HCT116 (cell line): ENCODE data around the gene RUNX1. TPM values are rescaled to one million over a fixed set of nuclear protein-coding genes. Genes with fewer than 3 reads are reported as not detected.

Experiments used
- ATAC-seq: fragments of 200-7000 bp; cut with Tn5 transposase; 2 replicates; pipeline ENCODE4 v1.9.1; 2020; ENCODE audit warnings: mild to moderate bottlenecking, moderate library complexity
- BruUV-seq: library from RNA; stranded (reverse); fragments of 400-500 nt; replicated peaks from 2 replicates; lab custom pipeline; 2021; lab: Mats Ljungman, UMichigan
- CTCF ChIA-PET: fragments of 300-600 bp; sonication (Branson Sonifier 250); formaldehyde crosslinking; loops from one replicate; lab custom pipeline; 2021; ENCODE audit warnings: antibody characterized with exemption; lab: Charles Lee
- POLR2A ChIA-PET: fragments of 300-600, 350-600 bp; sonication (Branson Sonifier 250); formaldehyde crosslinking; loops from one replicate; lab custom pipeline; 2021; ENCODE audit warnings: antibody characterized with exemption; lab: Charles Lee
- RAD21 ChIA-PET, 2 experiments: fragments of 300-600 bp; sonication (Branson Sonifier 250); formaldehyde crosslinking; loops; one replicate each; lab custom pipeline; 2023; ENCODE audit warnings: low total read pairs in 2 of 2; ENCODE audit not compliant: uncharacterized antibody in 2 of 2, unreplicated experiment in 2 of 2, low non-redundant PET in 1 of 2; lab: Charles Lee
- DNase-seq: peaks from one replicate; pipeline ENCODE4 v3.0.0-alpha.2; 2010; ENCODE audit warnings: low read depth, low spot score
- H2AFZ ChIP-seq: fragments of 200-600 bp; shearing (Covaris generic), sonication (generic); 2 replicates; pipeline ENCODE4 v1.6.1; 2017; ENCODE audit warnings: low read depth, mixed run types, mixed read lengths, antibody characterized with exemption, low read length; ENCODE audit not compliant: poor library complexity, severe bottlenecking
- H3K27ac ChIP-seq: 2 replicates; pipeline ENCODE4 v1.5.1; 2012; ENCODE audit warnings: low read depth, low read length
- H3K27me3 ChIP-seq: fragments of 200-600 bp; sonication (generic); 2 replicates; pipeline ENCODE4 v1.6.1; 2016; ENCODE audit warnings: mixed run types, low read length, mixed read lengths; ENCODE audit not compliant: insufficient read depth
- H3K36me3 ChIP-seq, 2 experiments: fragments of 200-500 bp in 1 of 2; fragments of 200-600 bp in 1 of 2; sonication (Bioruptor generic) in 1 of 2; sonication (generic) in 1 of 2; 2 replicates each; pipeline versions ENCODE4 v1.5.1 to v1.6.1; 2014 to 2016; ENCODE audit warnings: low read length in 2 of 2, inconsistent platforms in 1 of 2, mixed read lengths in 1 of 2, mixed run types in 1 of 2; ENCODE audit not compliant: insufficient read depth in 2 of 2, control insufficient read depth in 1 of 2
- H3K4me1 ChIP-seq, 2 experiments: fragments of 200-600 bp in 1 of 2; sonication (generic) in 1 of 2; 2 replicates each; pipeline versions ENCODE4 v1.5.1 to v1.6.1; 2012 to 2017; ENCODE audit warnings: low read length in 2 of 2, inconsistent platforms in 1 of 2, mild to moderate bottlenecking in 1 of 2, mixed read lengths in 1 of 2, mixed run types in 1 of 2, moderate library complexity in 1 of 2; ENCODE audit not compliant: insufficient read depth in 2 of 2, control insufficient read depth in 1 of 2
- H3K4me2 ChIP-seq: fragments of 200-600 bp; sonication (generic); 2 replicates; pipeline ENCODE4 v1.6.1; 2017; ENCODE audit warnings: mixed run types, low read length, mixed read lengths
- H3K4me3 ChIP-seq, 2 experiments: fragments of 200-600 bp in 1 of 2; sonication (generic) in 1 of 2; replicated peaks in 1 of 2; 2 replicates each; pipeline ENCODE4 v1.5.1; 2011 to 2016; ENCODE audit warnings: low read length in 2 of 2, control low read depth in 1 of 2, low read depth in 1 of 2, mild to moderate bottlenecking in 1 of 2, mixed read lengths in 1 of 2, mixed run types in 1 of 2
- H3K79me2 ChIP-seq: fragments of 200-600 bp; sonication (generic); 2 replicates; pipeline ENCODE4 v1.6.1; 2017; ENCODE audit warnings: mild to moderate bottlenecking, mixed run types, low read length, moderate library complexity, mixed read lengths; ENCODE audit not compliant: insufficient read depth
- H3K9ac ChIP-seq: fragments of 200-600 bp; sonication (generic); 2 replicates; pipeline ENCODE4 v1.6.1; 2016; ENCODE audit warnings: low read length, mixed read lengths
- H3K9me2 ChIP-seq: fragments of 200-600 bp; sonication (generic), shearing (Covaris generic); 2 replicates; pipeline ENCODE4 v1.6.1; 2017; ENCODE audit warnings: mixed run types, mild to moderate bottlenecking, moderate library complexity; ENCODE audit not compliant: insufficient read depth
- H3K9me3 ChIP-seq, 2 experiments: fragments of 200-500 bp in 1 of 2; fragments of 200-600 bp in 1 of 2; sonication (Bioruptor generic) in 1 of 2; sonication (generic) in 1 of 2; 2 replicates each; pipeline ENCODE4 v1.6.1; 2014 to 2017; ENCODE audit warnings: low read length in 2 of 2, mixed read lengths in 2 of 2, inconsistent platforms in 1 of 2, low read depth in 1 of 2, mild to moderate bottlenecking in 1 of 2, mixed run types in 1 of 2, moderate library complexity in 1 of 2; ENCODE audit not compliant: control insufficient read depth in 1 of 2, insufficient read depth in 1 of 2
- H4K20me1 ChIP-seq: fragments of 200-600 bp; sonication (generic), shearing (Covaris generic); 2 replicates; pipeline ENCODE4 v1.6.1; 2017; ENCODE audit warnings: mixed run types, mild to moderate bottlenecking, moderate library complexity; ENCODE audit not compliant: insufficient read depth
- ELF1 ChIP-seq: IDR thresholded peaks from 2 replicates; pipeline ENCODE4 v1.6.1; 2012; ENCODE audit warnings: low read depth, borderline replicate concordance
- EZH2 ChIP-seq: fragments of 200-600 bp; sonication (generic); IDR thresholded peaks from 2 replicates; pipeline ENCODE4 v1.6.1; 2017; ENCODE audit warnings: antibody characterized with exemption, mixed run types
- EZH2phosphoT487 ChIP-seq: fragments of 200-600 bp; IDR thresholded peaks from 2 replicates; pipeline ENCODE4 v1.6.1; 2018; ENCODE audit warnings: antibody characterized with exemption, borderline replicate concordance
- JUND ChIP-seq: IDR thresholded peaks from 2 replicates; pipeline ENCODE4 v1.6.1; 2012
- POLR2A ChIP-seq: IDR thresholded peaks from 2 replicates; pipeline ENCODE4 v1.7.0; 2011; ENCODE audit warnings: borderline replicate concordance; ENCODE audit not compliant: insufficient read depth, insufficient read length; ENCODE audit errors: extremely low read depth
- RAD21 ChIP-seq: IDR thresholded peaks from 2 replicates; pipeline ENCODE4 v1.6.1; 2012; ENCODE audit warnings: low read depth, mild to moderate bottlenecking
- SP1 ChIP-seq: IDR thresholded peaks from 2 replicates; pipeline ENCODE4 v1.6.1; 2012; ENCODE audit warnings: low read depth
- SRF ChIP-seq: IDR thresholded peaks from 2 replicates; pipeline ENCODE4 v1.6.1; 2012; ENCODE audit warnings: low read depth
- YY1 ChIP-seq: IDR thresholded peaks from 2 replicates; pipeline ENCODE4 v1.6.1; 2011; ENCODE audit warnings: low read length, low read depth, moderate library complexity, mild to moderate bottlenecking; ENCODE audit not compliant: insufficient replicate concordance; ENCODE audit errors: extremely low read depth
- ZFX ChIP-seq: fragments of 450-650 bp; IDR thresholded peaks from 2 replicates; pipeline ENCODE4 v1.6.1; 2017
- intact Hi-C: fragments of 100-400 bp; cut with micrococcal nuclease; formaldehyde crosslinking; loops from 2 replicates; pipeline ENCODE4 v1.10.0; 2022
- total RNA-seq: library from RNA; stranded (reverse); gene quantifications from one replicate; pipeline ENCODE4 v1.2.1, GENCODE V29; 2021; ENCODE audit not compliant: unreplicated experiment
- TF ChIP-seq, protein P1 (sequence below), 3 experiments: fragments of 200-600 bp in 1 of 3; sonication (generic) in 1 of 3; IDR thresholded peaks in 2 of 3; conservative IDR thresholded peaks in 1 of 3; 2 replicates each; pipeline ENCODE4 v1.5.1; 2012 to 2017; ENCODE audit warnings: low read depth in 2 of 3, low read length in 2 of 3, antibody characterized with exemption in 1 of 3, borderline replicate concordance in 1 of 3, control low read depth in 1 of 3, mild to moderate bottlenecking in 1 of 3, mixed read lengths in 1 of 3, mixed run types in 1 of 3, moderate library complexity in 1 of 3; ENCODE audit not compliant: insufficient read depth in 1 of 3
- TF ChIP-seq, protein P2 (sequence below): IDR thresholded peaks from 2 replicates; pipeline ENCODE4 v1.6.1; 2012
- TF ChIP-seq, protein P3 (sequence below): IDR thresholded peaks from 2 replicates; pipeline ENCODE4 v1.6.1; 2012; ENCODE audit warnings: low read depth

Gene RUNX1
- total RNA-seq, 1 experiment from 2014 or later = 33.5 TPM

DNA sequence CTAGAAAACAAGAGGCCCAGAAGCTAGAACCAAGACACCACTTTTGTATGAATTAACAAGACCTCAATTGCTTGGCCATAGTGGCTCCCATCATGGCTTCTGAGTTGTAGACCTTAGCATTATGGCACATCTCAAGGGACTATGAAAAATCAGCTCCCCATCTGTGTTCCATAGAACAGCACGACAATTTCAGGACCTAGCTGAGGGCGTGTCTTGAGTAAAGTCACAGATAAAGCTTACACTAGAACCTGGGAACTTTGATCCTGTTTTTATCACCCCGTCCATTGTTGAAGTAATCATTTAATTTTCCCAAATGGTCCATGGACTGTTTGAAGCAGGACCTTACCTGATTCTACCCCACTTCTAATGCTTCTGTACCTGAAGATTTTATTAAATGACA, 44.8 kb downstream of the RUNX1 start:
- H3K4me1 ChIP-seq = no peaks in the 10 kb centered on the region
- no peaks in the 10 kb centered on the region for H3K9me2 ChIP-seq
- H2AFZ ChIP-seq = no peak overlapping the region
- RAD21 ChIA-PET = interaction anchor here in 1 of 2 experiments (0.7 kb wide), 1 partner anchor 18 kb away, joined by 3 read pairs; no protein-coding TSS in a partner anchor
- ATAC-seq (no peak), DNase-seq (no peak)
- TF ChIP-seq ZFX (no peak), YY1 (no peak), EZH2 (no peak), POLR2A (no peak), EZH2phosphoT487 (no peak), SP1 (no peak), SRF (no peak), RAD21 (no peak)
- H3K9me3 ChIP-seq = no peaks in the 10 kb centered on the region
- BruUV-seq = no TSS peak
- H3K9ac ChIP-seq = no peak overlapping the region
- H3K27me3 ChIP-seq = no peaks in the 10 kb centered on the region
- no peak overlapping the region for H3K27ac ChIP-seq
- CTCF ChIA-PET = no interaction called here
- POLR2A ChIA-PET = no interaction called here
- no peak overlapping the region for H3K4me2 ChIP-seq
- H3K79me2 ChIP-seq = no peaks in the 10 kb centered on the region
- intact Hi-C loops = no loop called here
- H4K20me1 ChIP-seq = no peaks in the 10 kb centered on the region
- no peaks in the 10 kb centered on the region for H3K36me3 ChIP-seq
- H3K4me3 ChIP-seq = no peak overlapping the region

DNA sequence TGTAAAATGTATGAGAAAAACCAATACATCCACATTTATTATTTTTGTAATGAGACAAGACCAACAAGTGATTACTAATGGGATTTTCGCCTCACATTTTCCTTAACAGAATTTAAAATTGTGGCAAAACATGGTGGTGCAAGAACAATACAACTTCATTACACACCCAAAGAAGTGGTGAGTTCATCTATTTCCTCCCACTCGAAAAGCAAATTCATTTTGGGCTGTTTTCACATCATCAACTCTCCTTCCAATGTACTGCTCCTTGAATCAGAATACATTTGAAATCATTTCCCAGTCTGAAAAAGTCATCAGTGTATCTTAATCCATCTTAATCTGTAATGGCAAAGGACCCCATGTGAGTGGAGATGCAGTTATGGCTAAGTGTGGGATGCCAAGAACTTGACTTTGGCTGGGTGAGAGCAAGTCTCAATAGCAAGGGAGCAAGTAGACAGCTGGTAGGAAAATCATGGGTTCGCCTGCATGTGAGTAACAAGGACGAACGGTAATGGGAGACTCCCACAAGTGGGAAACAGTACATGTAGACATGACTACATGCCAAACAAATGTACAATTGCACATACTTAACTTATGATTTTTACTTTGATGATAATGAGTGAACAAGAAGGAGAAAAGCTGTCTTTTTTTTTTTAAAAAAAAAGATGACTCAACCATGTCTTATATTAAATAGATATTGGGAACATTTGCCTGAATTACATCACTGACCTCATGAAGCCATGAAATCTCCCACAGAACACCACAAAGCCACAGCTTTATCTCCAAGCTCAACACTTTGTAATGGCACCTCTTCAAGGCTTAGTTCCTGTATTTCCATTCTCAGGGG, 46.0 kb downstream of the RUNX1 start:
- POLR2A ChIA-PET = no interaction called here
- Histone ChIP-seq H3K27me3 (no peaks in the 10 kb centered on the region), H3K4me1 (no peaks in the 10 kb centered on the region), H2AFZ (no peak overlapping the region), H3K4me2 (no peak overlapping the region), H3K36me3 (no peaks in the 10 kb centered on the region), H3K79me2 (no peaks in the 10 kb centered on the region), H3K9ac (no peak overlapping the region), H3K27ac (no peak overlapping the region), H3K4me3 (no peak overlapping the region), H3K9me2 (no peaks in the 10 kb centered on the region), H3K9me3 (no peaks in the 10 kb centered on the region), H4K20me1 (no peaks in the 10 kb centered on the region)
- intact Hi-C loops = no loop called here
- DNase-seq (no peak), ATAC-seq (no peak)
- RAD21 ChIA-PET = no interaction called here
- no TSS peak for BruUV-seq
- CTCF ChIA-PET = no interaction called here
- TF ChIP-seq ELF1 (no peak), EZH2 (no peak), YY1 (no peak), POLR2A (no peak), SRF (no peak), SP1 (no peak), EZH2phosphoT487 (no peak), JUND (no peak), ZFX (no peak), RAD21 (no peak)
- TF ChIP-seq, protein P1, sequence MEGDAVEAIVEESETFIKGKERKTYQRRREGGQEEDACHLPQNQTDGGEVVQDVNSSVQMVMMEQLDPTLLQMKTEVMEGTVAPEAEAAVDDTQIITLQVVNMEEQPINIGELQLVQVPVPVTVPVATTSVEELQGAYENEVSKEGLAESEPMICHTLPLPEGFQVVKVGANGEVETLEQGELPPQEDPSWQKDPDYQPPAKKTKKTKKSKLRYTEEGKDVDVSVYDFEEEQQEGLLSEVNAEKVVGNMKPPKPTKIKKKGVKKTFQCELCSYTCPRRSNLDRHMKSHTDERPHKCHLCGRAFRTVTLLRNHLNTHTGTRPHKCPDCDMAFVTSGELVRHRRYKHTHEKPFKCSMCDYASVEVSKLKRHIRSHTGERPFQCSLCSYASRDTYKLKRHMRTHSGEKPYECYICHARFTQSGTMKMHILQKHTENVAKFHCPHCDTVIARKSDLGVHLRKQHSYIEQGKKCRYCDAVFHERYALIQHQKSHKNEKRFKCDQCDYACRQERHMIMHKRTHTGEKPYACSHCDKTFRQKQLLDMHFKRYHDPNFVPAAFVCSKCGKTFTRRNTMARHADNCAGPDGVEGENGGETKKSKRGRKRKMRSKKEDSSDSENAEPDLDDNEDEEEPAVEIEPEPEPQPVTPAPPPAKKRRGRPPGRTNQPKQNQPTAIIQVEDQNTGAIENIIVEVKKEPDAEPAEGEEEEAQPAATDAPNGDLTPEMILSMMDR (IDR thresholded peaks at IDR 0.05 in 2 of 3, conservative IDR thresholded peaks at IDR 0.05 in 1 of 3; ENCODE audit: borderline replicate concordance in 1 of 3, insufficient read depth in 1 of 3, low read depth in 2 of 3, low read length in 2 of 3) = no peak
- TF ChIP-seq, protein P2, sequence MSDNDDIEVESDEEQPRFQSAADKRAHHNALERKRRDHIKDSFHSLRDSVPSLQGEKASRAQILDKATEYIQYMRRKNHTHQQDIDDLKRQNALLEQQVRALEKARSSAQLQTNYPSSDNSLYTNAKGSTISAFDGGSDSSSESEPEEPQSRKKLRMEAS = no peak
- TF ChIP-seq, protein P3, sequence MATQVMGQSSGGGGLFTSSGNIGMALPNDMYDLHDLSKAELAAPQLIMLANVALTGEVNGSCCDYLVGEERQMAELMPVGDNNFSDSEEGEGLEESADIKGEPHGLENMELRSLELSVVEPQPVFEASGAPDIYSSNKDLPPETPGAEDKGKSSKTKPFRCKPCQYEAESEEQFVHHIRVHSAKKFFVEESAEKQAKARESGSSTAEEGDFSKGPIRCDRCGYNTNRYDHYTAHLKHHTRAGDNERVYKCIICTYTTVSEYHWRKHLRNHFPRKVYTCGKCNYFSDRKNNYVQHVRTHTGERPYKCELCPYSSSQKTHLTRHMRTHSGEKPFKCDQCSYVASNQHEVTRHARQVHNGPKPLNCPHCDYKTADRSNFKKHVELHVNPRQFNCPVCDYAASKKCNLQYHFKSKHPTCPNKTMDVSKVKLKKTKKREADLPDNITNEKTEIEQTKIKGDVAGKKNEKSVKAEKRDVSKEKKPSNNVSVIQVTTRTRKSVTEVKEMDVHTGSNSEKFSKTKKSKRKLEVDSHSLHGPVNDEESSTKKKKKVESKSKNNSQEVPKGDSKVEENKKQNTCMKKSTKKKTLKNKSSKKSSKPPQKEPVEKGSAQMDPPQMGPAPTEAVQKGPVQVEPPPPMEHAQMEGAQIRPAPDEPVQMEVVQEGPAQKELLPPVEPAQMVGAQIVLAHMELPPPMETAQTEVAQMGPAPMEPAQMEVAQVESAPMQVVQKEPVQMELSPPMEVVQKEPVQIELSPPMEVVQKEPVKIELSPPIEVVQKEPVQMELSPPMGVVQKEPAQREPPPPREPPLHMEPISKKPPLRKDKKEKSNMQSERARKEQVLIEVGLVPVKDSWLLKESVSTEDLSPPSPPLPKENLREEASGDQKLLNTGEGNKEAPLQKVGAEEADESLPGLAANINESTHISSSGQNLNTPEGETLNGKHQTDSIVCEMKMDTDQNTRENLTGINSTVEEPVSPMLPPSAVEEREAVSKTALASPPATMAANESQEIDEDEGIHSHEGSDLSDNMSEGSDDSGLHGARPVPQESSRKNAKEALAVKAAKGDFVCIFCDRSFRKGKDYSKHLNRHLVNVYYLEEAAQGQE = no peak
